ENCODE results near the gene MUSTN1.

Gene MUSTN1

DNA sequence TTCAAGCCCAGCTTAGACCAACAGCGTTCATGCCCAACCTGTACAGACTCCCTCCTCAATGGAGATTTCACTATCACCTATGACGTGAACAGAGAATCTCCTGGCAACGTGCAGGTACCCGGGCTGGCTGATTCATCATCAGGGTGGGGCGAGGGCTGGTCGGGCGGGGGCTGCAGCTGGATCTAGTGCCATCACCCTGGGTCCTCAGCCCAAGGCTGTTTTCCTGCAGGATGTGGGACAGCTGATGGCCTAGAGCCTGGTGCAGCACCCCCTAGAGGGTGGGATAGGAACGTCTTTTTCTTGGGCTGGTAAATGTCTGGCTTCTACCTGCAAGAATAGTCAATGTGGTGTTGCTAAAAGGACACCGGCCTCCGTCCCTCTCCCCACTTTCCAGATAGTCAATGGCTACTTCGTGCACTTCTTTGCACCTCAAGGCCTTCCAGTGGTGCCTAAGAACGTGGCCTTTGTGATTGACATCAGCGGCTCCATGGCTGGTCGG, 35.8 kb downstream of the MUSTN1 start:
- no peak for DNase-seq

GRCh38 chr3:52798376-52798977, 36.3 kb downstream of the MUSTN1 start:
- DNase-seq = peak; percentile 13

GRCh38 chr3:52796411-52796810, 38.4 kb downstream of the MUSTN1 start:
- no peak for DNase-seq

- no peak for DNase-seq
Measured at GRCh38 chr3:52795298-52795900, 39.4 kb downstream of the MUSTN1 start.

GRCh38 chr3:52794612-52795099, 40.2 kb downstream of the MUSTN1 start, which contains the start of gene ITIH3:
Gene ITIH3 (plus strand): TSS chr3:52794796. CDS start chr3:52794804, 8 bp downstream.
- no peak for DNase-seq

- no peak for DNase-seq
Measured at GRCh38 chr3:52793702-52794611, 40.9 kb downstream of the MUSTN1 start.

GRCh38 chr3:52792961-52793695, 41.7 kb downstream of the MUSTN1 start:
- DNase-seq = no peak

DNA sequence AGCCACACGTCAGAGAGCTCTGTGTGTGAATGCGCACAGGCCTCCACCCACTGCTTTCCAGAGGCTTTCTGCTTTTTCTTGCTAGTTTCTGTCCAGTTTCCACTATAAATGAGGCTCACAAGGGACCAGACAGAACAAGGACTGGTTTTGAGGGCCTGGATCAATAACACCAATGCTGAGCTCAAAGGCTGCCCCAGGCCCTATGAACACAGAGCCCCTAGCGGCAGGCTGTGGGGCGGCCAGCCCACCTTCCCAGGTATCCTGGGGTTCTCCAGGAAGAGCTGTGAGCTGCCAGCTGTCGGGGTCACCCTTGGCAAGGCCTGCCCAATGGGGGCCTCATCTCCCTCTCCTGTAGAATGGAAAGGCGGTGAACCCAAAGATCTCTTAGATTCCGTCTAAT, 42.4 kb downstream of the MUSTN1 start:
- DNase-seq = no peak

- DNase-seq = no peak
Measured at GRCh38 chr3:52791928-52792327, 42.9 kb downstream of the MUSTN1 start.

GRCh38 chr3:52791366-52791765, 43.5 kb downstream of the MUSTN1 start:
- no peak for DNase-seq

- DNase-seq = no peak
Measured at GRCh38 chr3:52790741-52791140, 44.1 kb downstream of the MUSTN1 start.

DNA sequence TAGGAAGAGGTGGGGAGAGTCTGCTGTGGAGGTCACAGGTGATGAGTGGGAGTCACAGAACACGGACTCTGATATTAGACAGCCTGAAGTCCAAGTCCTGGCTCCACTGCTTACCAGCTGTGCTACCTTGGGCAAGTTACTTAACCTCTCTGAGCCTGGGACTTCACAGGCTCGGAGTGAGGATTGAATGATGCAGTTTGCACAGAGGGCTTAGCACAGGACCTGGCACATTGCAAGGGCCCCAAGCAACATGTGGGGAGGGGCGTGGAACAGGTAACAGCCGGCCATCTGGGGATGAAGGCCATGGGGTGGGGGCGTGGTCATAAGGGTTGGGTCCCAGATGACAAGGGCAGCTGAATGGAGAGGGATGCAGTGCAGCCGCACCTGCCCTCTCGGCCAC, 44.5 kb downstream of the MUSTN1 start:
- DNase-seq = no peak

GRCh38 chr3:52789746-52790040, 45.1 kb downstream of the MUSTN1 start:
- DNase-seq = no peak

DNA sequence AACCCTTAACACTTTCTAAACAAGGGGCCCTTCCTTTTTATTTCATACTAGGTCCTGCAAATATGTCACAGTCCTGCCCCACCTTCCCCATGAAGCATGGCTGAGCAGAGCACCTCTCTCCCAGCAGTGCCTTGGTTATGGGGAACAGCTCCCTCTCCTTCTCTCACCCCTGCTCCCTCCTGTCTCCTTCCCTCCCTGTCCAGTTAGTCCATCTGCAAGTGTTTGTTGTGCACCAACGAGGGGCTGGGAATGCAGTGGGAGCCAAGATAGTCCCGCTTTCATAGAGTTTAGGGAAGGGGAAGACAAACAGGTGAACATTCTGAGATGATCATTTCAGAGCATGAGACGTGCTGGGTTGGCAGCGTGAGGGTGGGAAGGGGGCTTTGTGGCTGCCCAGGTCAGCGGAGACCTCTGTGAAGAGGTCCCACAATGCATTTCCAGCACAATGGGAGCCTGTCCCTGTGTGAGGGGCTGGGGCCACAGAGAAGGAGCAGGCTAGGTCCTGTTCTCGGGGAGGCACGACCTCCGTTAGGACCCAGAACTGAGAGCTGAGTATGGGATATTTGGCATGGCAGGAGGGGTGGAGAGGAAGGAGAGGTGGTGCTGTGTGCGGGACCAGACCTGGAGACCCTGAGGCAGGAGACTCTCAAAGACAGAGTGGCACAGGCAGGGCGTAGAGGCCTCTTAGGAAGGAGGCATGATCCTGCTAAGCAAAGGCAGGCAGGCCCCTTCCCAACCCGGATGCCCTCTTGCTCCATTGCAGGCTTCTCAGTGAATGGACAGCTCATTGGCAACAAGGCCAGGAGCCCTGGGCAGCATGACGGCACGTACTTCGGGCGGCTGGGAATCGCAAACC, 45.7 kb downstream of the MUSTN1 start:
- DNase-seq = no peak

DNA sequence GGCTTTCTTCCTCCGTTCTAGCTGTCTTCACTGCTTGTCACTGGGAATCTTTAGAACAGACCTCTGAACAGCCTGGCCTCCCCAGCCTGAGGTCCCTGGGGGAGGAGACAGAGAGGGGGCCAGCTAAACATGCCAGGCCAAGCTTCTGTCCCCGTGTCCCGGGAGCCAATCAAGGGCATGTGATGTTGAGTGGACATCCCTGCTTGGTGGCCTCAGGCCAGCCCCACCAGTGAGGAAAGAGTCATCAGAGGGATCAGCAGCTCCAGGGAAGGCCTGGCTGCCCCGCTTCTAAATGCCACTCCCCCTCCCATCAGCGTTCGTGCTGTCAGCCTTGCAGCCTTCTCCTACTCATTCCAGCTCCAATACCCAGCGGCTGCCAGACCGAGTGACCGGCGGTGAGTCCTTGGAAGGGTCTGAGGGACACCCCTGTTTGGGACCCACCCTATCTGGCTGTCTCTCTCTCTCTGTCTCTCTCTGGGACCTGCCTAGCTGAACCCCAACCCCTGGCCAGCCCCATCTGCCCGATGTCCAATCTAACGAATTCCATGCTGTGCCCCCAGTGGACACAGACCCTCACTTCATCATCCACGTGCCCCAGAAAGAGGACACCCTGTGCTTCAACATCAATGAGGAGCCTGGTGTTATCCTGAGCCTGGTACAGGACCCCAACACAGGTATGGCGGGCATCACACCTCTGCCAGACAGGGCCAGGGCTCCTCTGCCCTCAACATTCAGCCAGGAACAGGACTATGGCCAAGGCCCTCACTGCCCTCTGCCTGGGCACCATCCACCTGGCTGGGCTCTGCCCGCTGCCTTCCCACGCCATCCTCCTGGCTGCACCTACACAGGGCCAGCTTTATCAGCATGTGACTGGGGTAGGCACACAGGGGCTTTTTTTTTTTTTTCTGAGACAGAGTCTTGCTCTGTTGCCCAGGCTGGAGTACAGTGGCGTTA, 46.9 kb downstream of the MUSTN1 start:
- DNase-seq = no peak

DNA sequence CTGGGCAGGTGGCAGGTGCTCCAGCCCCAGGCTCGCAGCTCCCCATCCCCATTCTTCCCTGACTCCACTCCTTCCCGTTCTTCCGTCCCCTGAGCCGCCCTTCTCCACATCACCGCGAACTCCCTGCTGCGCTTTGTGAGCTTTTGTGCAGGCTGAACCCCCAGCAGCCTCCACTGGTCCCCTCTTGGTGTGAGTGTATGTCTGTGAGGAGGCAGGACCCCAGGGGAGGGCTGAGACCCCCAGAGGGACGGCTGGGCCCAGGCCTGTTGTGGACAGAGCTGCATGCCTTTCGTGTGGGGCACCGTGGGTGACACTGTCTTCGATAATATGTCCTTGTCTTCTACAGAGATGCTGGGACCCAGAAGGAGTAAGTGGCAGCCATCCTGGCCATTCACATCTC, 47.6 kb downstream of the MUSTN1 start:
- no peak for DNase-seq

DNA sequence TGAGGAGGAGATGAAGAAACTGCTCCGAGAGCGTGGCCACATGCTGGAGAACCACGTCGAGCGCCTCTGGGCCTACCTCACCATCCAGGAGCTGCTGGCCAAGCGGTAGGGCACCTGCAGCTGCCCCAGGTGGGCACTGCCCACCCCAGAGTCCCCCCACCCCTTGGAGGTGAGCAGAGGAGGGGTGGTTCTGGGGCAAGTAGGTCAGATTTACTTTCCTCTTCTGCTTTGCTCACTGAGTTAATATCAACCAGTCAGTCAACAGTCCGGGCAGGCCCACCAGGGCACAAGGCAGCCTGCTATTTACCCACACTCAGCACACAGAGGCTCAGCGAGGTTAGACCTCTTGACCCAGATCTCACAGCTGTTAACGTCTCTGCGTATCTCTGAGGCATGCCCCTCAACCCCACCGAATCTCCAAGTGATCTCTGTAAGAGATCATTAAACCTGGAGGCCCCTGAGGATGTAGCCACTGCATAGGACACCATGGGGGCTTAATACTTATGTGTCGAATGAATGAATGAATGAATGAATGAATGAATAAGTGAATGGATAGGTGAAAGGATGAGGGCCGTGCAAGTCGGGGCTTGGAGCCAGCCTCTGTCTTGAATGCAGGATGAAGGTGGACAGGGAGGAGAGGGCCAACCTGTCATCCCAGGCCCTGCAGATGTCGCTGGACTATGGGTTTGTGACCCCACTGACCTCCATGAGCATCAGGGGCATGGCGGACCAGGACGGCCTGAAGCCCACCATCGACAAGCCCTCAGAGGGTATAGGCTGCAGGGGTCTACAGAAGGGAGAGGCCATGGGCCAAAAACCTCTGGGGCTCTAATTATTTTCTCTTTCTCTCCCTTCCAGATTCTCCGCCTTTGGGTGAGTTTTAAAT, 48.2 kb downstream of the MUSTN1 start:
- DNase-seq = no peak

DNA sequence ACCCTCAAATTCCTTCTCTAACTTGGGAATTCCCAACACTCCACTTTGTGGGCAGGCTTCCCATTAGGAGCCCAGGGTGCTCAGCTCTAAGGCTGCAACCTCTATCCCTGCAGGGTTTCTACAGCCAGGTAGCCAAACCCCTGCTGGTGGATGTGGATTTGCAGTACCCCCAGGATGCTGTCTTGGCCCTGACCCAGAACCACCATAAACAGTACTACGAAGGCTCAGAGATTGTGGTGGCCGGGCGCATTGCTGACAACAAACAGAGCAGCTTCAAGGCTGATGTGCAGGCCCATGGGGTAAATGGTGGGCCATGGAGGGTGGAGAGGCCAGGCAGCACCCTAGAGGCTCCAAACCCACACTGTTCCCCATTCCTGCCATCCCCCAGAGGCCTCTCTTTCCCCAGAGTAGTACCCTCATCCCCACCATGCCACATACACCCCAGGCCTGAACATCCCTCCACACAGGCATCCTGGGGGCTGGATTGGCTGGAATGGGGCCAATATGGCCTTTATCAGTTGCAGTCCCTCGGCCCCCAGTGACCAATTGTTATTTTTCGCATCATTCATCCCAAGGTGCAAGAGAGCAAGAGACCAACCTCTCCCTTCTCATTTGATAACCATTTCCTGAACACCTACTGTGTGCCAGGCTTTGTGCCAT, 49.8 kb downstream of the MUSTN1 start:
- DNase-seq = no peak
